ENCODE measurements around the gene TSC22D1. TPM values are rescaled to one million over a fixed set of nuclear protein-coding genes. Genes with fewer than 3 reads are reported as not detected.

Gene TSC22D1
- total RNA-seq, 2 donors from 2014 or later = 30.7 to 50.1 TPM

GRCh38 chr13:44578067-44578400 is 1.9 kb upstream of the TSC22D1 start:
- WGBS, 2 donors = 1 to 4% methylated on average over 7 to 15 of the region's 15 CpGs
- no peaks in the 10 kb centered on the region for H3K9me3 ChIP-seq
- TF ChIP-seq POLR2A (IDR thresholded peaks at IDR 0.05) = no peak
- TF ChIP-seq CTCF (IDR thresholded peaks at IDR 0.05) = no peak
- no peak for ATAC-seq
- H3K36me3 ChIP-seq (replicated peaks in 1 of 2; ENCODE audit: insufficient read depth in 1 of 2, low read depth in 2 of 2) = no peaks in the 10 kb centered on the region
- DNase-seq = no peak
- H3K27ac ChIP-seq = peak overlapping the region; percentile 92 to 98 (median 96)
- H3K4me3 ChIP-seq = peak overlapping the region; percentile 47 to 87
- no peaks in the 10 kb centered on the region for H3K27me3 ChIP-seq
- intact Hi-C loops (cut with DNase I) = no loop called here
- H3K4me1 ChIP-seq = peaks cover 35% of the 10 kb centered on the region

GRCh38 chr13:44577236-44578066 is 1.3 kb upstream of the TSC22D1 start:
- 0% methylated on average over 7 to 91 of the region's 94 CpGs for WGBS, 2 donors
- peaks cover 41% of the 10 kb centered on the region for H3K4me1 ChIP-seq
- TF ChIP-seq POLR2A (IDR thresholded peaks at IDR 0.05) (peak; percentile 80 to 91 (median 89)), CTCF (IDR thresholded peaks at IDR 0.05) (peak in 3 of 7 experiments; percentile 3 to 16 (median 3))
- H3K36me3 ChIP-seq (replicated peaks in 1 of 2; ENCODE audit: insufficient read depth in 1 of 2, low read depth in 2 of 2) = no peaks in the 10 kb centered on the region
- no peaks in the 10 kb centered on the region for H3K9me3 ChIP-seq
- peak overlapping the region; percentile 92 to 98 (median 96) for H3K27ac ChIP-seq
- H3K27me3 ChIP-seq = no peaks in the 10 kb centered on the region
- ATAC-seq (peak; percentile 86), DNase-seq (peak; percentile 98 to 99 (median 98))
- H3K4me3 ChIP-seq = peak overlapping the region; percentile 47 to 87
- intact Hi-C loops (cut with DNase I) = no loop called here

- intact Hi-C loops (cut with DNase I) = no loop called here
- ATAC-seq (peak; percentile 12), DNase-seq (peak; percentile 19 to 41 (median 26))
- WGBS, 2 donors = 0 to 1% methylated on average over 1 to 102 of the region's 111 CpGs
- TF ChIP-seq CTCF (IDR thresholded peaks at IDR 0.05) (peak in 2 of 7 experiments; percentile 8 to 11), POLR2A (IDR thresholded peaks at IDR 0.05) (peak; percentile 50 to 73 (median 73))
- Histone ChIP-seq H3K9me3 (no peaks in the 10 kb centered on the region), H3K27me3 (no peaks in the 10 kb centered on the region), H3K36me3 (replicated peaks in 1 of 2; ENCODE audit: insufficient read depth in 1 of 2, low read depth in 2 of 2) (no peaks in the 10 kb centered on the region), H3K4me1 (peaks cover 47% of the 10 kb centered on the region), H3K4me3 (peak overlapping the region; percentile 47 to 87), H3K27ac (peak overlapping the region; percentile 92 to 98 (median 96))
Observed at GRCh38 chr13:44576351-44577235, 463 bp upstream of the TSC22D1 start.

GRCh38 chr13:44575035-44575434 is 1.1 kb downstream of the TSC22D1 start:
- H3K4me3 ChIP-seq = no peak overlapping the region
- no peak for DNase-seq
- ATAC-seq = no peak
- peak overlapping the region in 2 of 4 donors; percentile 92 to 96 for H3K27ac ChIP-seq
- TF ChIP-seq CTCF (IDR thresholded peaks at IDR 0.05) = no peak
- TF ChIP-seq POLR2A (IDR thresholded peaks at IDR 0.05) = no peak
- peaks cover 47% of the 10 kb centered on the region for H3K4me1 ChIP-seq
- 90 to 100% methylated on average over 1 of the region's 1 CpG for WGBS, 2 donors
- intact Hi-C loops (cut with DNase I) = no loop called here
- H3K9me3 ChIP-seq = no peaks in the 10 kb centered on the region
- H3K36me3 ChIP-seq (replicated peaks in 1 of 2; ENCODE audit: insufficient read depth in 1 of 2, low read depth in 2 of 2) = no peaks in the 10 kb centered on the region
- no peaks in the 10 kb centered on the region for H3K27me3 ChIP-seq
